Activated T-cell treated with anti-CD3 and anti-CD28 coated beads, Interleukin-2, amount 50 U/mL, for 72 hours (primary cell): ENCODE measurements around the gene MRPL10. TPM values are rescaled to one million over a fixed set of nuclear protein-coding genes. Genes with fewer than 3 reads are reported as not detected.
A peak's percentile ranks its signal among the peaks of the same experiment; 100 is the strongest.

Source experiments
- ATAC-seq, 2 donors: fragments of 150-1000 bp; cut with Tn5 transposase; replicated peaks in 1 of 2; 2 replicates each; pipeline ENCODE4 v1.10.0; 2021; ENCODE audit warnings: moderate library complexity in 2 of 2, mild to moderate bottlenecking in 1 of 2
- DNase-seq, 2 donors: peaks; one replicate each; pipeline ENCODE4 v3.0.0; 2021 to 2022; ENCODE audit warnings: mixed read lengths in 1 of 2
- H3K27ac Mint-ChIP-seq: one replicate; pipeline ENCODE4 v1.8.0; 2022; ENCODE audit warnings: mild to moderate bottlenecking, moderate library complexity, mixed read lengths
- H3K27me3 Mint-ChIP-seq: one replicate; pipeline ENCODE4 v1.8.0; 2022; ENCODE audit warnings: low read depth, mixed read lengths
- H3K36me3 Mint-ChIP-seq, 2 donors: one replicate each; pipeline ENCODE4 v1.8.0; 2022; ENCODE audit warnings: mixed read lengths in 2 of 2, mild to moderate bottlenecking in 1 of 2; ENCODE audit not compliant: insufficient read depth in 2 of 2
- H3K4me1 Mint-ChIP-seq: one replicate; pipeline ENCODE4 v1.8.0; 2022; ENCODE audit warnings: low read depth, mixed read lengths
- H3K4me3 Mint-ChIP-seq, 2 donors: one replicate each; pipeline ENCODE4 v1.8.0; 2022; ENCODE audit warnings: mild to moderate bottlenecking in 2 of 2, mixed read lengths in 2 of 2, moderate library complexity in 2 of 2
- H3K9me3 Mint-ChIP-seq, 2 donors: one replicate each; pipeline ENCODE4 v1.8.0; 2022; ENCODE audit warnings: mixed read lengths in 2 of 2
- total RNA-seq, 2 donors: library from RNA; stranded (reverse); gene quantifications; one replicate each; pipeline ENCODE4 v1.2.3, GENCODE V29; 2022

Gene MRPL10
- total RNA-seq, 2 donors from 2014 or later: 81.7 to 83.5 TPM

DNA sequence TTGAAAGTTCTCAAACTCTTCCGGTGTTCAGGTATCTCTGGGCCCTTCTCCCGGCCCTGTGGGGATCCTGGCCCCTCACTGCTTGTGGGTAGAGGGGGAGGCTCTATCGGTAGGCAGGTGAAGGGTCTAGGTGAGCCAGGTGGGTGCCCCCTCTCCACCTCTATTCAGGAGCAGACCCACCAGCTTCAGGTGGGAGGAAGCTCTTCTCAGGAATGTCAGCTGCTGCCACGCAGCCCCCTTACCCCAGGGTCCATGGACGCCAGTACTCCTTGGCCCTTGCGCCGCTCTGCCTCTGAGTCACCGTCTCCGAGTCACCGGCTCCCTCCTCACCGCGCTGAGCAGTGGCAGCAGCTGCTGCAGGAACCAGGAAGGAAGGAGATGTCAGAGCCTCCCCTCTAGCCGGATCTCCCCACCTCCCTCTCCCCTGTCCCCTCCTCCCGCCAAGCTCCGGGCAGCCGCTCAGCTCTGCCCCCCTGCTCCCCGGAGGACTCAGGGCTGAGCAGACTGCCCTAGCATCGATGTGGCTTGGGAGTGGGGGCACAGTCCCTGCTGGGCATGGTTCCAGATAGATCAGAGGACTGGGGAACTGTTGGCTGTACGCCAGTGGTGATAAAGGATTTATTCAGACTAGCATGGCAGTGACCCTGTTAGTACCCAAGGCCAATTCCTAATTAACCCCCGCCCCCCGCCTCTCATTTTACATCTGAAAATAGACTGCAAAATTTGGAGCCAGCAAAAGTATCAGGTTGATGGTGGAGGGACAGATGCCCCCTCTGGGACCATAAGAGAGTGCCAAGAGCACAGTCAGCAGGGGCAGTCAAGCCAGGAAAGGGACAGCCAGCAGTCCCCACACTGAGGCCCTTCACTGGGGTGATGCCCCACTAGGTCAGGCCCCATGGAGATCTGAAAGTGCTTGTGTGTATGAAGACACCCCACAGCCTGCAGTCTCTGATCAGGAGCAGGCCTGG, 9.6 kb downstream of the MRPL10 start, which contains the start of gene OSBPL7:
OSBPL7 (minus strand) TSS at position 371 of the 968 bp plus-strand sequence. CDS start 1,516 bp downstream, outside the sequence.
- DNase-seq (peak; percentile 83 to 87), ATAC-seq (peak; percentile 98)
- Mint-ChIP-seq H3K36me3 (peaks cover 12 to 21% of the 10 kb centered on the region in 2 donors), H3K4me3 (peak within 1 kb of the TSS; percentile 89 to 95), H3K27me3 (no peaks in the 10 kb centered on the region), H3K4me1 (peaks cover 25% of the 10 kb centered on the region), H3K9me3 (no peaks in the 10 kb centered on the region), H3K27ac (peak within 1 kb of the TSS; percentile 83)

DNA sequence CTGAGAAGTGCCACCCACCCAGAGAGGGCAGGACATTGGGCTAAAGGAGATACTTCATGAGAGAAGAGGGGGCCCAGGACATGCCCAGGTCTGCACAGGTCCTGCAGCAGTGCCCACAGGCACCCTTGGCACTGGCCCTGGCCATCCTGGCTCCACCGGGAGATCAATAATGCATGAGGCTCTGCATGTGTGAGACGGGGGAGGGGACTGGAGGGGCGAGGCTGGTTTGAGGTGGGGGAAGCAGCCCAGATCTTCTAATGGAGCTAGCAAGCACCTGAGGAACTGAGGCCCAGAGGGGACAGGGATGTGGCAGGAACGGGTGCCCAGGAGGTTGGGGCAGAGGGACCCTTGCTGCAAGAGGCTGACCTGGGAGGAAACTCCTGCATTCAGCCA, 10.3 kb downstream of the MRPL10 start:
- Mint-ChIP-seq H3K9me3 (no peaks in the 10 kb centered on the region), H3K27me3 (no peaks in the 10 kb centered on the region), H3K4me1 (peaks cover 25% of the 10 kb centered on the region), H3K4me3 (peak overlapping the region; percentile 89 to 95), H3K36me3 (peaks cover 6 to 16% of the 10 kb centered on the region in 2 donors), H3K27ac (peak overlapping the region; percentile 0)
- ATAC-seq: no peak
- no peak for DNase-seq

DNA sequence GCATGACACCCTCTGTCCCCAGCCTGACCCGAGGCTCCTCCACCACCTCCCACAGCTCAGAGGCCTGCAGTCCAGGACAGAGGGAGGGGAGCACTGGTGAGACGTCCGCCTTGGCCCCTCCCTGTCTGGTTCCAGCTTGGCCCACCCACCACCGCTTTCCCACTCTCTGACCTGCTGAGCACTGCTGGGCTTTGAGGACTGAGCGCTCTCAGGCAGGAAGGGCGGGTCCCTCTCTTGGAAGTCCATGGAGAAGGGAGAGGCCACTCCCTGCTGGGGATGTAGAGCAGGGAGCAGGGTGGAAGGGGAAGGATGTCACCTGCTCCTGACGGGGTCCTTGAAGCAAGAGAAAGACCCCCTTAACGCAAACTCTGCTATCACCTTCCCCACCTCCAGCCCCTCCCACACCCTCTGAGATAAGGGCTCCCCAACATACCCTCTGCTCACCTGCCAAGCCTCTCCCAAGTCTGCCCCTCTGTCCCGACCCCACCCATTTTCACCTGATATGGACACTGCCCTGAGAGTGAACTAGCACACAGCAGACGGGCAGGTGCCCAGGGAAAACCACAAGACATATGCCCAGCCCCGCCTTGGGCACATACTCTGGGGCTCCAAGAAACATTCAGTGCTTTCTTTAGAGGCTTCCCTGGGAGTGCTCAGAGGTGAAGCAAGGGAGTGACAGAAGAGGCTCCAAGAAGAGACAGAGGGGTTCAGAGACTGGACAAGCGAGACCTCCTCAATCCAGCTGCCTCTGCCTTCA, 11.1 kb downstream of the MRPL10 start:
- no peak for DNase-seq
- ATAC-seq: no peak
- Mint-ChIP-seq H3K27me3 (no peaks in the 10 kb centered on the region), H3K27ac (no peak overlapping the region), H3K36me3 (peaks cover 3 to 11% of the 10 kb centered on the region in 2 donors), H3K4me3 (peak overlapping the region; percentile 89 to 95), H3K4me1 (peaks cover 25% of the 10 kb centered on the region), H3K9me3 (no peaks in the 10 kb centered on the region)

DNA sequence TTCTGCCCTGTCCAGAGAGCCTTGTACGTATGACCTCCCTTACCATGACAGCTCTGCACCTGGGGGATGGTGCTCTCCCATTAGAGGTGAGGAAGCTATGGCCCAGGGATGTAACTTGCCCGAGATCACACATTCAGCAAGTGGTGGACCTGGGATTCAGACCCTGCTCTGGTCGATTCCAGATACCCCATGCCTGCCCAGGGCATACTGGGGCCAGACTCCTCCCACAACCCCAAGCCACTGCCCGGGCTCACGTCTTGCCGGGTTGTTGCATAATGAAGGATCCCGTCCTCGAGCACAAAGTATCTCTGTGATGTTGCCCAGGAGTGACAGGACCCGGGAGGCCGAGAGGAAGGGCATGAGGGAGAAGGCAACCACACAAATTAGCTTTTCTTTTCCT, 11.9 kb downstream of the MRPL10 start:
- Mint-ChIP-seq H3K4me1 (peaks cover 25% of the 10 kb centered on the region), H3K4me3 (no peak overlapping the region), H3K36me3 (peaks cover 3 to 11% of the 10 kb centered on the region in 2 donors), H3K9me3 (no peaks in the 10 kb centered on the region), H3K27me3 (no peaks in the 10 kb centered on the region), H3K27ac (no peak overlapping the region)
- DNase-seq (no peak), ATAC-seq (no peak)

DNA sequence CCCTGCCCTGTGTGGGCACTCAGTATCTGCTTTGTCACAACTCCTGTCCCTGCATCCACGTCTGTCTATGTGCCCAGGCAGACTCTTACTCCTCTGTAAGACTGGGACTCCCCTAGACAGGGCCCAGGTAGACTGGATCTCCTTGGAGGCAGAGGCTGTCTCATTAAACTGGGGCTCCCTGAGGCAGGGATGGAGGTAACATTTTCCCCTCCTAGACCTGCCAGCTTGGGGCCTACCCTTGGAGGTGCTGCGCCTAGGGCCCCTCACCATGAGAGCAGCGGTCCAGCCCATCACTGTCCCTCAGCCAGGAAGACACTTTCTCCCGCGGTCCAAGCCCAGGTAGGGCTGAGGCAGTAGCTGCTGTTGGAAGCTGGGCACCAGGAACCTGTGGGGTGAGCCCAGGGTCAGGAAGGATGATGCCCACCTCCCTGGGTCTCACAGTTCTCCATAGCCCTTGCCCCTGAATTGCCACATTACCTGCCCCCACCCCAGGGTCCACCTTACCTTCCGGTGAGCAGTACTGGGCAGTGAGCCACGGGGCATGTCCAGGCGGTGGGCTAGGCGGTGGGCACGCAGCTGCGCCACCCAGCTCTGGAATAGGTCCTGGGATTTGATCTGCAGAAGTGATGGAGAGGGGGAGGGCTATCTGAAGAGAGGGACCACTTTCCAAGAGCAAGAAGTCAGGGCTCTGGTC, 13.2 kb downstream of the MRPL10 start:
- DNase-seq (no peak), ATAC-seq (no peak)
- Mint-ChIP-seq H3K27ac (no peak overlapping the region), H3K9me3 (no peaks in the 10 kb centered on the region), H3K27me3 (no peaks in the 10 kb centered on the region), H3K36me3 (peaks cover 1 to 7% of the 10 kb centered on the region in 2 donors), H3K4me1 (peaks cover 25% of the 10 kb centered on the region), H3K4me3 (no peak overlapping the region)

DNA sequence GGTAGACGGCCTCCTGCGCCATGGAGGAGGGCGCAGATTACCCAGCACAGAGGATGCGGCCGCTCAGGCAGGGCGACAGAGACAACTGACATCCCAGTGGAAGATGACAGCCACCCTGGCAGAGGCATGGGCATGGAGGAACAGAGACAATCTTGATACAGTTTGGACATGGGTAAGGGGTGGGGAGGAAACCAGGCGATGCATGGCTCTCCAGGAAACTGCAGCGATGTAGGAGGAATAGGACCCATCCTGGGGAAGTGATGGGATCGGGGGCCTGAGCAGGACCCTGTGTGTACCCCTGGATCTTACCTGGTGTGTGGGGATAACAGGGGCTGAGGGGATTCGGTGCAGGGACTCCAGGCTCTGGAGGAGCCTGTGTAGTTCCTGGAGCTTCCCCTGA, 14.4 kb downstream of the MRPL10 start:
- no peaks in the 10 kb centered on the region for H3K27me3 Mint-ChIP-seq
- ATAC-seq: no peak
- H3K4me3 Mint-ChIP-seq: no peak overlapping the region
- H3K36me3 Mint-ChIP-seq: peaks cover 0 to 7% of the 10 kb centered on the region in 2 donors
- no peaks in the 10 kb centered on the region for H3K9me3 Mint-ChIP-seq
- H3K4me1 Mint-ChIP-seq: peaks cover 16% of the 10 kb centered on the region
- no peak for DNase-seq
- H3K27ac Mint-ChIP-seq: no peak overlapping the region

DNA sequence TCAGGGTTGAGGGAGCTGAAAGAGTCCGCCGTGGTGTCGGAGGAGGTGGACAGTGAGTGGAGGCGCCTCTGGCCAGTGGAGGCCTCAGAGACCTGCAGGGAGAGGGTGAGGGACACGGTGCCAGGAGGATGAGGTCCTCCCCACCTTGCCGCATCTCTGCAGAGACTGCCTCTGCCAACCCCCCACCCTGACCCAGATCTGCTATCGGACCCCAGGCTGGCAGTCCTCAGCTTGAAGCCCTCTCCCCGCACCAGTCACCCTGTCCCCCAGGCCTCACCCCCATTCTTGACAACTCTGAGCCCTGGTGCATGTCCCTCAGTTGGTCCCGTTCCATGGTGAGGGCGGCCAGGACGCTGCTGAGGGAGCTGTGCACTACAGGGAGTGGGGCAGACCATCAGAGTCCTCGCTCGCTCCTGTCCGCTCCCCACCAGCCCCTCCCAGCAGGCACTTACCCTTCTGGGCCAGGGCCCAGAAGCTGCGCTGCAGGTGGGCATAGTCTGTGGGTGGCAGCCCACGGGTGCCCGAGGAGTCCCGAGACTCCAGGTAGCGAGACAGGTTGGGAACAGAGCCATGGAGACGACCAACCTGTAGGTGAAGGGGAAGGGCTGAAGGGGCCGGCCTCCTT, 15.1 kb downstream of the MRPL10 start:
- peaks cover 0 to 7% of the 10 kb centered on the region in 2 donors for H3K36me3 Mint-ChIP-seq
- no peak overlapping the region for H3K27ac Mint-ChIP-seq
- DNase-seq (no peak), ATAC-seq (no peak)
- no peaks in the 10 kb centered on the region for H3K9me3 Mint-ChIP-seq
- H3K4me3 Mint-ChIP-seq: no peak overlapping the region
- no peaks in the 10 kb centered on the region for H3K27me3 Mint-ChIP-seq
- peaks cover 9% of the 10 kb centered on the region for H3K4me1 Mint-ChIP-seq

DNA sequence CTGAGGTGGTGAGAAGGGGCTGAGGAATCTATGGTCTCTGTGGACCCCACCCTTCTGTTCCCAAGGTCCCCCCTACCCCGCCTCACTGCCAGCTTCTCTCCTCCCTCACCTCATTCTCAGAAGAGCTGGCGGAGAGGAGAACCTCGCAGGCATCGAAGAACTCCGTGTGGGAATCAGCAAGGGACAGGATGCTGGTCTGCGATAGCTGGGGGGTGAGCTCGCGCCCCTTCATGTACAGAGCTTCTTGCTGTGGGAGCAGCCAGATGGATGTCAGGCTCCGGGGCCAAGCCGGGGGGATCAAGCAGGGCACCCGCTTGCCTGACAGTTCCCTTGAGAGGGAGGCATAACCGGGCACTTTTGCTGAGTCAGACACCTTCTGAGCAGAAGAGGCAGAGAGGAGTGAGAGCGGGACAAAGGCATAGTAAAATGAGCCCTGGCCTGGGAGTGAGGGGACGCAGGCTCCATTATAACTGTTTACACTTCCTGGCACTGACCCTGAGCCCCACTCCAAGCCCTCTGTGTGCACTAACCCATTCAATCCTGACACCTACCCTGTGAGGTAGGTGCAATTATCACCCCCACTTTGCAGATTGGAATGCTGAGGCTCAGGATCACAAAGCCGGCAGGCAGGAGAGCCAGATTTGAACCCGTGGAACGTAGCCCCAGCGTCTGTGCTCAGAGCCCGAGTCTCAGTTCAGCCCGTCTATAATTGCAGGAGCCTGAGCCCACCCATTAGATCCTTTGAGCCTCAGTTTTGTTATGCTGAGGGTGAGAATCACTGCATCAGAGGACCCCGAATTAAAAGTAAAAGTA, 16.0 kb downstream of the MRPL10 start:
- ATAC-seq (no peak), DNase-seq (no peak)
- peaks cover 0 to 7% of the 10 kb centered on the region in 2 donors for H3K36me3 Mint-ChIP-seq
- peaks cover 5% of the 10 kb centered on the region for H3K4me1 Mint-ChIP-seq
- H3K9me3 Mint-ChIP-seq: no peaks in the 10 kb centered on the region
- H3K27me3 Mint-ChIP-seq: no peaks in the 10 kb centered on the region
- no peak overlapping the region for H3K4me3 Mint-ChIP-seq
- H3K27ac Mint-ChIP-seq: no peak overlapping the region

DNA sequence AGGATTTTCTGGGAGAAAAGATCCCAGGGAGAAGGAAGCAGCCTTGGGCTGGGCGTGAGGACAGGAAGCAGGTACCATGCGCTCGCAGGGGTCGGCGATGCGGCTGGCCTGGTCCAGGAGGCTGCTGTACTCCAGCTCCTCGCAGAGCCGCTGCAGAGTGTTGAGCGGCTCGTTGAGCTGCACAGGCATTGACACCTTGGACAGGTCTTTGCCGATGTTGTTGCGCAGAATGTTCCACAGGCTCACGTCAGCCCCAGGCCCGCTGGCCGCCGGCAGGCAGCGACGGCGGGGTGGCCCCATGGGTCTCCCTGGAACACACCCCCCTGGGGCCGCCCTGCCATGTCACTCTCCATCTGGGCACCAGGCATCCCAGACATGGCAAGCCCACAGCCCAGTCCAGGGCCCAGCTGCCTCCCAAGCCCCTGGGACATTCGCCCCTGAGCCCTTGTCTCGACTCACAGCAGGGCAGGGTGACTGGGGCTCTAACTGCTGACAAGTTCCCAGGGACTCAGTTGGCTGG, 17.8 kb downstream of the MRPL10 start:
- DNase-seq: no peak
- peaks cover 11% of the 10 kb centered on the region for H3K4me1 Mint-ChIP-seq
- H3K27me3 Mint-ChIP-seq: no peaks in the 10 kb centered on the region
- no peaks in the 10 kb centered on the region for H3K9me3 Mint-ChIP-seq
- no peak for ATAC-seq
- peaks cover 0 to 11% of the 10 kb centered on the region in 2 donors for H3K36me3 Mint-ChIP-seq
- H3K27ac Mint-ChIP-seq: no peak overlapping the region
- H3K4me3 Mint-ChIP-seq: no peak overlapping the region

DNA sequence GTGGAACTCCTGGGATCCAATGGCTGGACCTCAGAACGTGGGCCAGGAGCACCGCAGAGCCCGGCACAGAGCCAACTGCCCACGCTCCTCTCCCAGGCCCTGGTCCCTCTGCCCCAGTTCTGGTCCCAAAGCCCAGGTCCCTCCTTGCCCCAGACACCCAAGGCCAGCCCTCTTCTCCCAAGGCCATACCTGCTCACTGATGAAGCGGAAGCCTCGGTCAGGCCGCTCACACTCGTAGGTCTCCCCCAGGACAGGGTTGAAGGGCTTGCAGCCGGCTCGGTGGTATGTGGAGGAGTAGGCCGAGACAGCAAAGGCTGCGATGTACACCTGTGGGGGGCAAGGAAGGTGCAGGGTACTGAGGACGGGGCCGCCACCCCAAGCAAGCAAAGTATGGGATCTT, 18.3 kb downstream of the MRPL10 start:
- no peaks in the 10 kb centered on the region for H3K27me3 Mint-ChIP-seq
- H3K4me3 Mint-ChIP-seq: no peak overlapping the region
- H3K36me3 Mint-ChIP-seq: peaks cover 0 to 11% of the 10 kb centered on the region in 2 donors
- H3K9me3 Mint-ChIP-seq: no peaks in the 10 kb centered on the region
- peaks cover 11% of the 10 kb centered on the region for H3K4me1 Mint-ChIP-seq
- no peak overlapping the region for H3K27ac Mint-ChIP-seq
- ATAC-seq (no peak), DNase-seq (no peak)

DNA sequence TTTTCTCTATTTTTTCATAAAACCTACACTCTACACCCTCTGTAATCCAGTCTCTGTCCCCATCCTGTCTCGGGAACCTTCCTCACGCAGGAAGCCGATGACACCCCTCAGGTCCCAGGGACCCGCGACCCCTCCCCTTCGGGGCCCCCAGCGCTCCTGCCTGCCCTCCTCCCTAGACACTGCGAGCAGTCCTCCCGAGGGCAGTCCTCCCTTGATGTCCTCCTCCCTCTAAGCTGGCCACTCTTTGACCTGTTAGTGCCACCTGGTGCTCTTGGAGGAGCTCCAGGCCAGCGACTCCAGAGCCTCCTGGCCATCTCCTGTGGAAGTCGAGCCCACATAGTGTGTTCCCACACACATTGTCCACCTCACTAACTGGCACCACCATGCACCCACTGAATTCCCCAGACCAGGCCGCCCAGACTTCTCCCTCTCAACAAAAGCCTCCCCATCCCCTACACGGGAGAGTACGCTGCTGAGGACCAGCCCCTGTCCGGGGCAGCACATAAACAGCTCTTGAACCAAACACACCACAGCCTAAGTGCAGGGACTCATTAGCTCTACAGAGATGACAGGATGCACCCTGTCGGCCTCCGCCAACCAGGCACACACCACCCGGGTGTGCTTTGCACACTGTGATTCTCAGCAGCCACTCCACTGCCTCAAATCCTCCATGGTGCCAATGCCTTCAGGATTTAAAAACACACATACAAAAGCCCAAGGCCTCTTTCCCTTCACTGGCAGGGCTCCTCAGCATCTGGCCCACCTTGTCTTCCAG, 19.0 kb downstream of the MRPL10 start:
- DNase-seq (no peak), ATAC-seq (no peak)
- Mint-ChIP-seq H3K4me1 (peaks cover 11% of the 10 kb centered on the region), H3K27me3 (no peaks in the 10 kb centered on the region), H3K4me3 (no peak overlapping the region), H3K27ac (peak overlapping the region; percentile 2), H3K9me3 (no peaks in the 10 kb centered on the region), H3K36me3 (peaks cover 0 to 7% of the 10 kb centered on the region in 2 donors)
